Measurements from ENCODE around the gene SNRNP27.

DNA sequence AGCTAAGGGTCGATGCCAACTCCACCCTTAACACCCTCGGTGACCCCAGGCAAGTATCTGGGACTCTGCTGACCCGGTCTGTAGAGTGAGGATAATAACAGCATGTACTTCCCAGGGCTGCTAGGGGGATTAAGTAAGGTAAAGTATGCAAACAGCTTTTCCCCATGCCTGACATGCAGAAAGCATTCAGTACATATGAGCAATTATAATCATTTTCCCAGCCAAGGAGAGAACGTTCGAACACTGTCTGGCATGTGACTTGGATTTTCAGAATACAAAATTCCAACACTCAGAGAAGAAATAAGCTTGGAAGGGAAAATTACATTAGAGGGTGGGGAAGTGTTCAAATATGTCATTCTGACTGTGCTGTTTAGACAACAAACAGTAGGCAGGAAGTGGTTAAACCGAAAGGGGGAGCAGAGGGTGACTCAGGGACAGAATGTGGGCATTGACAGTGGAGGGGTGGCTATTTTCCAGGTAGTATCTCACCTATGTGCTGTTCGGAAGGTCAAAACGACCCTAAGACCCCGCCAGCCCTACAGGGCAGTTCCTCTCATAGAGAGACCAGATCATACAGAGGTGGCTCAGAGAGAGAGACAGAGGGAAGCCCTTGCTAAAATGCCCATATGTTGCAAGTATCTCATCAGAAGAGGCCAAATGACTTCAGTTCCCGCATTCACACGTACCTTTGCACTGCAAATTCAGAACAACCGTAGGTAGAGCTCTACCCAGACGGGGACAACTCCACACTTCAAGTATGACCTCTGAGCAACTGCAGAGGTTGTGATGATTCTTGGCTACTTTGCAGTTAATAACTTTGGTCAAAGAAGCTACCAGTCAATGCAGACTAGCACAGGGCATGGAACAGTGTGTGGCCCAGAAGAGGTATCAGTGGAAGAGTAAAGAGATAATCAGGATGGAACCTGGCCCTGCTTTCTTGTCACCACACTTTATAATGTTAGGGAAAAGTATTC is 52.9 kb downstream of the SNRNP27 start:
- TF ChIP-seq, protein P1, sequence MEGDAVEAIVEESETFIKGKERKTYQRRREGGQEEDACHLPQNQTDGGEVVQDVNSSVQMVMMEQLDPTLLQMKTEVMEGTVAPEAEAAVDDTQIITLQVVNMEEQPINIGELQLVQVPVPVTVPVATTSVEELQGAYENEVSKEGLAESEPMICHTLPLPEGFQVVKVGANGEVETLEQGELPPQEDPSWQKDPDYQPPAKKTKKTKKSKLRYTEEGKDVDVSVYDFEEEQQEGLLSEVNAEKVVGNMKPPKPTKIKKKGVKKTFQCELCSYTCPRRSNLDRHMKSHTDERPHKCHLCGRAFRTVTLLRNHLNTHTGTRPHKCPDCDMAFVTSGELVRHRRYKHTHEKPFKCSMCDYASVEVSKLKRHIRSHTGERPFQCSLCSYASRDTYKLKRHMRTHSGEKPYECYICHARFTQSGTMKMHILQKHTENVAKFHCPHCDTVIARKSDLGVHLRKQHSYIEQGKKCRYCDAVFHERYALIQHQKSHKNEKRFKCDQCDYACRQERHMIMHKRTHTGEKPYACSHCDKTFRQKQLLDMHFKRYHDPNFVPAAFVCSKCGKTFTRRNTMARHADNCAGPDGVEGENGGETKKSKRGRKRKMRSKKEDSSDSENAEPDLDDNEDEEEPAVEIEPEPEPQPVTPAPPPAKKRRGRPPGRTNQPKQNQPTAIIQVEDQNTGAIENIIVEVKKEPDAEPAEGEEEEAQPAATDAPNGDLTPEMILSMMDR (IDR thresholded peaks at IDR 0.05) = no peak
- TF ChIP-seq EP300 (IDR thresholded peaks at IDR 0.05) = no peak

Measured in sigmoid colon (tissue), 4 donors.